Tibial artery (tissue), 4 donors: Measurements from ENCODE around the gene TMEM132C.

Source experiments
- DNase-seq, 2 donors: peaks; one replicate each; pipeline ENCODE4 v3.0.0-alpha.2; 2019
- H3K27ac ChIP-seq, 2 donors: fragments of 200-600 bp; sonication (generic) in 1 of 2; 1 replicate in 1 of 2; 2 replicates in 1 of 2; pipeline ENCODE4 v1.5.1; 2018 to 2019; ENCODE audit warnings: mild to moderate bottlenecking in 1 of 2
- H3K27me3 ChIP-seq, 2 donors: fragments of 200-600 bp; sonication (generic) in 1 of 2; one replicate each; pipeline versions ENCODE4 v1.5.1 to v1.6.0; 2016 to 2019
- H3K36me3 ChIP-seq, 3 donors: fragments of 200-600 bp; sonication (generic) in 2 of 3; one replicate each; pipeline ENCODE4 v1.5.1; 2016 to 2019; ENCODE audit warnings: mild to moderate bottlenecking in 2 of 3
- H3K4me1 ChIP-seq, 4 donors: fragments of 200-600 bp; sonication (generic) in 2 of 4; 1 replicate in 3 of 4; 2 replicates in 1 of 4; pipeline ENCODE4 v1.5.1; 2016 to 2019
- H3K4me3 ChIP-seq, 2 donors: fragments of 200-600 bp; sonication (generic) in 1 of 2; 1 replicate in 1 of 2; 2 replicates in 1 of 2; pipeline ENCODE4 v1.5.1; 2018 to 2019; ENCODE audit warnings: mild to moderate bottlenecking in 2 of 2
- H3K9me3 ChIP-seq, 3 donors: fragments of 200-600 bp; sonication (generic) in 1 of 3; one replicate each; pipeline ENCODE4 v1.5.1; 2016 to 2019
- CTCF ChIP-seq, 2 experiments: fragments of 200-600 bp in 1 of 2; fragments of 450-650 bp in 1 of 2; IDR thresholded peaks; one replicate each; pipeline ENCODE4 v1.5.1; 2017 to 2019; ENCODE audit warnings: antibody characterized with exemption in 2 of 2, mild to moderate bottlenecking in 1 of 2, moderate library complexity in 1 of 2
- intact Hi-C: fragments of 100-400 bp; cut with DNase I; formaldehyde crosslinking; loops from one replicate; pipeline ENCODE4 v1.15.0; 2023; ENCODE audit warnings: low total_unique reads

Gene TMEM132C

GRCh38 chr12:128567730-128568129 is 300.8 kb downstream of the TMEM132C start:
- Histone ChIP-seq H3K4me1 (no peaks in the 10 kb centered on the region), H3K27ac (no peak overlapping the region), H3K27me3 (no peaks in the 10 kb centered on the region), H3K36me3 (no peaks in the 10 kb centered on the region), H3K4me3 (no peak overlapping the region), H3K9me3 (peaks cover 0 to 11% (median 0%) of the 10 kb centered on the region in 3 donors)
- TF ChIP-seq CTCF (IDR thresholded peaks at IDR 0.05): no peak
- no peak for DNase-seq
- intact Hi-C loops: no loop called here

- TF ChIP-seq CTCF (IDR thresholded peaks at IDR 0.05): no peak
These were observed 303.5 kb downstream of the TMEM132C start for GRCh38 chr12:128570191-128571065.

GRCh38 chr12:128571906-128572810 is 305.2 kb downstream of the TMEM132C start:
- H3K9me3 ChIP-seq: peaks cover 0 to 8% (median 0%) of the 10 kb centered on the region in 3 donors
- no peaks in the 10 kb centered on the region for H3K27me3 ChIP-seq
- no peak for TF ChIP-seq CTCF (IDR thresholded peaks at IDR 0.05)

More at GRCh38 chr12:128570191-128571065, 303.5 kb downstream of the TMEM132C start:
- Histone ChIP-seq H3K27ac (no peak overlapping the region), H3K9me3 (peaks cover 0 to 8% (median 0%) of the 10 kb centered on the region in 3 donors), H3K4me3 (no peak overlapping the region), H3K36me3 (no peaks in the 10 kb centered on the region), H3K4me1 (no peaks in the 10 kb centered on the region), H3K27me3 (no peaks in the 10 kb centered on the region)
- intact Hi-C loops: no loop called here
- no peak for DNase-seq

GRCh38 chr12:128573907-128574306 is 306.9 kb downstream of the TMEM132C start:
- Histone ChIP-seq H3K27me3 (no peaks in the 10 kb centered on the region), H3K4me3 (no peak overlapping the region), H3K9me3 (peaks cover 0 to 8% (median 0%) of the 10 kb centered on the region in 3 donors), H3K36me3 (no peaks in the 10 kb centered on the region), H3K27ac (no peak overlapping the region), H3K4me1 (no peaks in the 10 kb centered on the region)
- intact Hi-C loops: no loop called here
- DNase-seq: no peak
- no peak for TF ChIP-seq CTCF (IDR thresholded peaks at IDR 0.05)

More at GRCh38 chr12:128571906-128572810, 305.2 kb downstream of the TMEM132C start:
- intact Hi-C loops: no loop called here
- H3K4me3 ChIP-seq: no peak overlapping the region
- DNase-seq: no peak
- no peaks in the 10 kb centered on the region for H3K4me1 ChIP-seq
- H3K36me3 ChIP-seq: no peaks in the 10 kb centered on the region
- H3K27ac ChIP-seq: no peak overlapping the region

- H3K4me1 ChIP-seq: no peaks in the 10 kb centered on the region
- intact Hi-C loops: no loop called here
- no peaks in the 10 kb centered on the region for H3K27me3 ChIP-seq
These were observed 311.1 kb downstream of the TMEM132C start for GRCh38 chr12:128578045-128578444.

More at GRCh38 chr12:128578045-128578444, 311.1 kb downstream of the TMEM132C start:
- Histone ChIP-seq H3K27ac (no peak overlapping the region), H3K9me3 (no peaks in the 10 kb centered on the region), H3K4me3 (no peak overlapping the region), H3K36me3 (no peaks in the 10 kb centered on the region)
- no peak for TF ChIP-seq CTCF (IDR thresholded peaks at IDR 0.05)
- DNase-seq: no peak
